ENCODE data around the gene NINJ2.

The NINJ2 gene

DNA sequence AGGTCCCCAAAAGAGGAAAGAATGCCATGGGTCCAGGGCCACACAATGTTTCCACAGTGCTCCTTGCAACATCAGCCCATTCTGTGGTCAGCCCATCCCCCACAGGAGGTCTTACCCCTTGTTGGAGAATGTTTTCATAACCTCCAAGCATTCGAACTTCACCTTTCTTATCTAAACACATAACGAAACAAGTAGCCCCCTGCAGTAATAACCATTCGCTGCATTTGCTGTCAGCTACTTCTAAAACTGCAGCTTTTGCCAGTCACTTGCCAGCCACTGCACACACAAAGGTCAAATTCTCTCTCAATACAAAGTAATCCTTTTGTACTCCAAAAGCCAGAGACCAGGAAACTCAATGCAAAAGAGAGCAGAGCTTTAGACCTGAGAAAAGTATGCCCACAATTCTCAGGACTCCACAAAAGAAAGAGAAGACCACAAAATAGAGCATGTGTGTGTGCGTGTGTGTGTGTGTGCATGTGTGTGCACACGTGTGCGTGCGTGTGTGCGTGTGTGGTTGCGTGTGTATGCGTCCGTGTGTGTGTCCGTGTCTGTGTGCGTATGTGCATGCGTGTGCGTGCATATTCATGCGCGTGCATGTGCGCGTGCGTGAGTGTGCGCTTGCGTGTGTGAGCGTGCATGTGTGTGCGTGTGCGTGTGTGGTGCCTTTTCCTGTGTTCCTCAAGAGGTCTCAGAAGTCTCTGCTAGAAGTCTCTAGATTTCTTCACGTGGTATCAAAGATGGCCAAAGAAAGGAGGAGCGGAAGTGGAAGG, 31.7 kb upstream of the NINJ2 start:
- no peak for TF ChIP-seq EGR1 (IDR thresholded peaks at IDR 0.05)
- TF ChIP-seq, protein P1, sequence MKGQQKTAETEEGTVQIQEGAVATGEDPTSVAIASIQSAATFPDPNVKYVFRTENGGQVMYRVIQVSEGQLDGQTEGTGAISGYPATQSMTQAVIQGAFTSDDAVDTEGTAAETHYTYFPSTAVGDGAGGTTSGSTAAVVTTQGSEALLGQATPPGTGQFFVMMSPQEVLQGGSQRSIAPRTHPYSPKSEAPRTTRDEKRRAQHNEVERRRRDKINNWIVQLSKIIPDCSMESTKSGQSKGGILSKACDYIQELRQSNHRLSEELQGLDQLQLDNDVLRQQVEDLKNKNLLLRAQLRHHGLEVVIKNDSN (IDR thresholded peaks at IDR 0.05) = no peak
- TF ChIP-seq, protein P2, sequence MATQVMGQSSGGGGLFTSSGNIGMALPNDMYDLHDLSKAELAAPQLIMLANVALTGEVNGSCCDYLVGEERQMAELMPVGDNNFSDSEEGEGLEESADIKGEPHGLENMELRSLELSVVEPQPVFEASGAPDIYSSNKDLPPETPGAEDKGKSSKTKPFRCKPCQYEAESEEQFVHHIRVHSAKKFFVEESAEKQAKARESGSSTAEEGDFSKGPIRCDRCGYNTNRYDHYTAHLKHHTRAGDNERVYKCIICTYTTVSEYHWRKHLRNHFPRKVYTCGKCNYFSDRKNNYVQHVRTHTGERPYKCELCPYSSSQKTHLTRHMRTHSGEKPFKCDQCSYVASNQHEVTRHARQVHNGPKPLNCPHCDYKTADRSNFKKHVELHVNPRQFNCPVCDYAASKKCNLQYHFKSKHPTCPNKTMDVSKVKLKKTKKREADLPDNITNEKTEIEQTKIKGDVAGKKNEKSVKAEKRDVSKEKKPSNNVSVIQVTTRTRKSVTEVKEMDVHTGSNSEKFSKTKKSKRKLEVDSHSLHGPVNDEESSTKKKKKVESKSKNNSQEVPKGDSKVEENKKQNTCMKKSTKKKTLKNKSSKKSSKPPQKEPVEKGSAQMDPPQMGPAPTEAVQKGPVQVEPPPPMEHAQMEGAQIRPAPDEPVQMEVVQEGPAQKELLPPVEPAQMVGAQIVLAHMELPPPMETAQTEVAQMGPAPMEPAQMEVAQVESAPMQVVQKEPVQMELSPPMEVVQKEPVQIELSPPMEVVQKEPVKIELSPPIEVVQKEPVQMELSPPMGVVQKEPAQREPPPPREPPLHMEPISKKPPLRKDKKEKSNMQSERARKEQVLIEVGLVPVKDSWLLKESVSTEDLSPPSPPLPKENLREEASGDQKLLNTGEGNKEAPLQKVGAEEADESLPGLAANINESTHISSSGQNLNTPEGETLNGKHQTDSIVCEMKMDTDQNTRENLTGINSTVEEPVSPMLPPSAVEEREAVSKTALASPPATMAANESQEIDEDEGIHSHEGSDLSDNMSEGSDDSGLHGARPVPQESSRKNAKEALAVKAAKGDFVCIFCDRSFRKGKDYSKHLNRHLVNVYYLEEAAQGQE (IDR thresholded peaks at IDR 0.05; ENCODE audit: low read depth) = no peak
- no peak for TF ChIP-seq NFIC (IDR thresholded peaks at IDR 0.05)
- TF ChIP-seq, protein P3, sequence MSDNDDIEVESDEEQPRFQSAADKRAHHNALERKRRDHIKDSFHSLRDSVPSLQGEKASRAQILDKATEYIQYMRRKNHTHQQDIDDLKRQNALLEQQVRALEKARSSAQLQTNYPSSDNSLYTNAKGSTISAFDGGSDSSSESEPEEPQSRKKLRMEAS (IDR thresholded peaks at IDR 0.05) = no peak
- TF ChIP-seq YY1 (IDR thresholded peaks at IDR 0.05; ENCODE audit: low read depth) = no peak
- no peak for TF ChIP-seq TCF12 (IDR thresholded peaks at IDR 0.05; ENCODE audit: low read depth)
- TF ChIP-seq EP300 (IDR thresholded peaks at IDR 0.05; ENCODE audit: borderline replicate concordance) = no peak

DNA sequence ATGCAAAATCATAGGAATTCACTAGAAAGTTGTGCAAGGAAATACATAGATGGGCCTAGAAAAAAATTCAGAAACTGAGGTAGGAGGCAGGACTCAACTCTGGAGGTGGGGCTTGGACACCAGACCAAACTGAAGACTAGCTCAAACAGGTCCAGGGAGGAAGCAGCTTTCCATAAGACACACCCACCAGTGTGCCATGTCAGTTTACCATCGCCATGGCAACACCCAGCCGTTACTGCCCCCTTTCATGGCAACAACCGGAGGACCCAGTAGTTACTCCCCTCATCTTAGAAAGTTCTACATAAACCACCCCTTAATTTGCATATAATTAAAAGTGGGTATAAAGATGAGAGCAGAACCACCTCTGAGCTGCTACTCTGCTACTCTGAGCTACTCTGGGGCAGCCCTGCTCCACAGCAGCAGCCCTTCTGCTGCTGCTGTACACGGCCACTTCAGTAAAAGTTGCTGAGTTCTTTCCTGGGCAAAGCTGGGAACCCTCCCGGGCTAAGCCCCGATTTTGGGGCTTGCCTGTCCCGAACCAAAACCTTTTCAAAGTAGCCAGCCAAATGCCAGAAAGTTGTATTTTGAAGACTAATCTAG, 30.8 kb upstream of the NINJ2 start:
- TF ChIP-seq ZBTB7A (IDR thresholded peaks at IDR 0.05; ENCODE audit: low read depth) = no peak
- no peak for TF ChIP-seq FOXM1 (IDR thresholded peaks at IDR 0.05; ENCODE audit: borderline replicate concordance, low read depth)
- TF ChIP-seq NFIC (IDR thresholded peaks at IDR 0.05) = no peak
- TF ChIP-seq, protein P3 (IDR thresholded peaks at IDR 0.05) = no peak
- no peak for TF ChIP-seq CREB1 (IDR thresholded peaks at IDR 0.05; ENCODE audit: low read depth)
- no peak for TF ChIP-seq TCF12 (IDR thresholded peaks at IDR 0.05; ENCODE audit: low read depth)
- no peak for TF ChIP-seq TAF1 (IDR thresholded peaks at IDR 0.05; ENCODE audit: low read depth)
- TF ChIP-seq YY1 (IDR thresholded peaks at IDR 0.05; ENCODE audit: low read depth) = no peak
- TF ChIP-seq TEAD4 (IDR thresholded peaks at IDR 0.05) = no peak
- TF ChIP-seq, protein P1 (IDR thresholded peaks at IDR 0.05) = no peak

DNA sequence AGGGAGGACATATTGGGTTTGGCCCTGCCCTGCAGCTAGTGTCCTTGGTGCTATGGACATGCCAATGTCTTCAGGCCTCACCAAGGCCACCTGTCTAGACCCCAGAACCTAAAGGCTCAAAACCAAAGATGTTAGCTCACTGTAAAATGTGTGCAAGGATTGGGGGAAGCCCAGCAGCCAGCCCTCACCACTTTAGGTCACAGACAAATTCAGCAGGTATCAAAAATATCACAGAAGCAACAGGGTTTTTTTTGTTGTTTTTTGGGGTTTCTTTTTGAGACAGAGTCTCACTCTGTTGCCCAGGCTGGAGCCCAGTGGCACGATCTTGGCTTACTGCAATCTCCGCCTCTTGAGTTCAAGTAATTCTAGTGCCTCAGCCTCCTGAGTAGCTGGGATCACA, 29.0 kb upstream of the NINJ2 start:
- no peak for TF ChIP-seq CREB1 (IDR thresholded peaks at IDR 0.05; ENCODE audit: low read depth)
- TF ChIP-seq, protein P2 (IDR thresholded peaks at IDR 0.05; ENCODE audit: low read depth) = no peak
- no peak for TF ChIP-seq EGR1 (IDR thresholded peaks at IDR 0.05)
- no peak for TF ChIP-seq TAF1 (IDR thresholded peaks at IDR 0.05; ENCODE audit: low read depth)
- TF ChIP-seq ZBTB7A (IDR thresholded peaks at IDR 0.05; ENCODE audit: low read depth) = no peak
- no peak for TF ChIP-seq CEBPB (IDR thresholded peaks at IDR 0.05)
- TF ChIP-seq TEAD4 (IDR thresholded peaks at IDR 0.05) = no peak
- TF ChIP-seq, protein P1 (IDR thresholded peaks at IDR 0.05) = no peak

DNA sequence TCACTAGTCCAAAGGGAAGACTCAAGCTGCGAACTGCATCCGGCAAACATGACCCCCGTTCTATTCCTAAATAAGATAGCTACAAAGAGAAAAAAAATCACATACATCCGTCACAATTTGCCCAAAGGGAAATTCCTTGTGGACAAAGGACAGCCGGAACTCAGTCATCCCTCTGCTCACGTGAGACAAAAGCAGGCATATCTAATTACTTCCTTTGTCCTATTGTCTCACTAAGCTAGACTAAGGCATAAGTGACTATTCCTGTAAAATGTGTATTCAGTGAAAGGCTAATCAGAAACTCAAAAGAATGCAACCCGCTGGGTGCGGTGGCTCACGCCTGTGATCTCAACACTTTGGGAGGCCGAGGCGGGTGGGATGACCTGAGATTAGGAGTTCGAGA, 27.2 kb upstream of the NINJ2 start:
- TF ChIP-seq ZBTB7A (IDR thresholded peaks at IDR 0.05; ENCODE audit: low read depth) (no peak), EGR1 (IDR thresholded peaks at IDR 0.05) (no peak), RAD21 (IDR thresholded peaks at IDR 0.05; ENCODE audit: low read depth) (no peak), EP300 (IDR thresholded peaks at IDR 0.05; ENCODE audit: borderline replicate concordance) (no peak), TCF12 (IDR thresholded peaks at IDR 0.05; ENCODE audit: low read depth) (no peak), YY1 (IDR thresholded peaks at IDR 0.05; ENCODE audit: low read depth) (no peak), CREB1 (IDR thresholded peaks at IDR 0.05; ENCODE audit: low read depth) (no peak), NFIC (IDR thresholded peaks at IDR 0.05) (no peak), TEAD4 (IDR thresholded peaks at IDR 0.05) (no peak), TAF1 (IDR thresholded peaks at IDR 0.05; ENCODE audit: low read depth) (no peak), FOXM1 (IDR thresholded peaks at IDR 0.05; ENCODE audit: borderline replicate concordance, low read depth) (no peak), CEBPB (IDR thresholded peaks at IDR 0.05) (no peak)
- TF ChIP-seq, protein P1 (IDR thresholded peaks at IDR 0.05) = no peak
- TF ChIP-seq, protein P3 (IDR thresholded peaks at IDR 0.05) = no peak
- TF ChIP-seq, protein P2 (IDR thresholded peaks at IDR 0.05; ENCODE audit: low read depth) = no peak

Measured in Ishikawa (cell line).